Activated CD4-positive, alpha-beta T cell treated with anti-CD3 and anti-CD28 coated beads for 36 hours (primary cell): ENCODE results near the gene PRIMPOL. TPM values are rescaled to one million over a fixed set of nuclear protein-coding genes. Genes with fewer than 3 reads are reported as not detected.

ENCODE experiments used
- ATAC-seq: fragments of 200-7000 bp; cut with Tn5 transposase; one replicate; pipeline ENCODE4 v1.10.0; 2021; ENCODE audit warnings: mild to moderate bottlenecking, moderate library complexity
- CTCF ChIA-PET: fragments of 350-600 bp; sonication (Branson Sonifier 250); formaldehyde crosslinking; loops from one replicate; lab custom pipeline; 2021; ENCODE audit warnings: antibody characterized with exemption; lab: Charles Lee
- POLR2A ChIA-PET: fragments of 350-600 bp; sonication (Branson Sonifier 250); formaldehyde crosslinking; loops from one replicate; lab custom pipeline; 2021; ENCODE audit warnings: antibody characterized with exemption, inconsistent platforms; lab: Charles Lee
- DNase-seq: peaks from one replicate; pipeline ENCODE4 v3.0.0-alpha.2; 2020
- H3K27ac Mint-ChIP-seq: one replicate; pipeline ENCODE4 v1.8.0; 2021; ENCODE audit warnings: mixed read lengths
- H3K27me3 Mint-ChIP-seq: one replicate; pipeline ENCODE4 v1.8.0; 2021; ENCODE audit warnings: mixed read lengths
- H3K36me3 Mint-ChIP-seq: one replicate; pipeline ENCODE4 v1.8.0; 2021; ENCODE audit warnings: low read depth, mixed read lengths
- H3K4me1 Mint-ChIP-seq: one replicate; pipeline ENCODE4 v1.8.0; 2021; ENCODE audit warnings: mixed read lengths
- H3K4me3 Mint-ChIP-seq: one replicate; pipeline ENCODE4 v1.8.0; 2021; ENCODE audit warnings: mild to moderate bottlenecking, moderate library complexity, mixed read lengths
- H3K9me3 Mint-ChIP-seq: one replicate; pipeline ENCODE4 v1.8.0; 2021; ENCODE audit warnings: low read depth, mixed read lengths
- intact Hi-C, 2 experiments: fragments of 100-400 bp; cut with DNase I in 1 of 2; cut with micrococcal nuclease in 1 of 2; formaldehyde crosslinking; loops; one replicate each; pipeline versions ENCODE4 v1.14.2 to v1.15.1; 2022 to 2024; cut with DNase I, micrococcal nuclease
- total RNA-seq, 2 experiments: library from RNA; stranded (reverse); gene quantifications; one replicate each; pipeline ENCODE4 v1.2.3, GENCODE V29; 2021

PRIMPOL gene
- total RNA-seq, 2 experiments from 2014 or later: 20.4 to 24.3 TPM

DNA sequence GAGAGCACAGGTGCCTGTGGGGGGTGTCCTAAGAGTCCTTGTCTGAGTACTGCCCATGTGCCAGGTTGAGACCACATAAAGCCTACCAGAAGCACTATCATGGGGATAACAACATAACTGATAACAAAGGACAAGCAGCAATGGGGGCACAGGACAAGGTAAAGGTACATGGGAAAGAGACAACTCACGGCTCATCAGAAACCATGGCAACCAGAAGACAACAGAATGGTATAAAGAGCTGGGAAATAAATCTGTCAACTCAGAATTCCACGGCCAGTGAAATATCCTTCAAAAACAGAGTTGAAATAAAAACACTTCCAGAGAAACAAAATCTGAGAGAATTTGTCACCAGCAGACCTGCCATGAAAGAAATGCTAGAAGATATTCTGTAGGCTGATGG, 64.3 kb downstream of the PRIMPOL start:
- ATAC-seq: no peak
- Mint-ChIP-seq H3K4me3 (no peak overlapping the region), H3K27me3 (no peaks in the 10 kb centered on the region), H3K9me3 (no peaks in the 10 kb centered on the region), H3K36me3 (peaks cover 61% of the 10 kb centered on the region), H3K27ac (no peak overlapping the region), H3K4me1 (no peaks in the 10 kb centered on the region)
- CTCF ChIA-PET: interaction anchor here (0.8 to 1.7 kb wide), 4 partner anchors 10 to 463 kb away, joined by 3 to 5 read pairs (median 3); no protein-coding TSS in a partner anchor
- no peak for DNase-seq
- POLR2A ChIA-PET: interaction anchor here (0.6 kb wide), 1 partner anchor 716 kb away, joined by 3 read pairs; no protein-coding TSS in a partner anchor
- intact Hi-C loops: no loop called here

DNA sequence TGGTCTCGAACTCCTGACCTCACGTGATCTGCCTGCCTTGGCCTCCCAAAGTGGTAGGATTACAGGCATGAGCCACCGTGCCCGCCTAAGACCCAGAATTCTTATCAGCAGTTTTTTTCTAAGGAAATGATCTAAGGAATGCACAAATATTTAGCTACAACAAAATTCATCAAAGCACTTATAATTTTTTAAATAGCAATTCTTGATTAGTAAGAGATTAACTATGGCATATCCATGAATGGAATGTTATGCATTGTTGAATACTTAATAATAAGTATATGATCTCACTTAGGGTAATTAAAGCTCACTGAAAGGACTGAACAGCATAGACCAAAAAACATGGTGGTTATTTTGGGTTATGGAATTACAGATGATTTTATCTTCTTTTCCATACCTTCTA, 66.0 kb downstream of the PRIMPOL start:
- Mint-ChIP-seq H3K27me3 (no peaks in the 10 kb centered on the region), H3K9me3 (no peaks in the 10 kb centered on the region), H3K27ac (no peak overlapping the region), H3K36me3 (peaks cover 62% of the 10 kb centered on the region), H3K4me3 (no peak overlapping the region), H3K4me1 (no peaks in the 10 kb centered on the region)
- DNase-seq (no peak), ATAC-seq (no peak)
- intact Hi-C loops: no loop called here
- ChIA-PET CTCF (no interaction called here), POLR2A (no interaction called here)

DNA sequence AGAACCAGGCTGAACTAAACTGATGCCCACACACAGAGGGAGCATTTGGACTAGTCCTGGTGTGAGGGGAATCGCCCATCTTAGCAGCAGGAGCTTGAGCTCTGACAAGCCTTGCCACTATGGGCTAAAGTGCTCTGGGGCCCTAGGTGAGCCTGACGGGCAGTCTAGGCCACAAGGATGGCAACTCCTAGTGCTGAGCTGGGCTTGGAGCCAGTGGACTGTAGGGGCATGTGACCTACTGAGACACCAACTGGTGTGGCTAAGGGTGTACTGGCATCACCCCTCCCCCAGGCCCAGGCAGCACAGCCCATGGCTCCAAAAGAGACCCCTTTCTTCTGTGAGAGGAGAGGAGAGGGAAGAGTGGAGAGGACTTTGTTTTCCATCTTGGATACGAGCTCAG, 69.9 kb downstream of the PRIMPOL start:
- no peaks in the 10 kb centered on the region for H3K27me3 Mint-ChIP-seq
- no peak overlapping the region for H3K27ac Mint-ChIP-seq
- ChIA-PET POLR2A (interaction anchor here (1.3 kb wide), 1 partner anchor 245 kb away, joined by 3 read pairs; the partner anchor contains the start of gene IRF2), CTCF (interaction anchor here (1.5 kb wide), 1 partner anchor 10 kb away, joined by 5 read pairs; no protein-coding TSS in a partner anchor)
- ATAC-seq (no peak), DNase-seq (no peak)
- H3K36me3 Mint-ChIP-seq: peaks cover 79% of the 10 kb centered on the region
- H3K4me3 Mint-ChIP-seq: no peak overlapping the region
- H3K9me3 Mint-ChIP-seq: peaks cover 7% of the 10 kb centered on the region
- intact Hi-C loops: no loop called here
- H3K4me1 Mint-ChIP-seq: peaks cover 4% of the 10 kb centered on the region

DNA sequence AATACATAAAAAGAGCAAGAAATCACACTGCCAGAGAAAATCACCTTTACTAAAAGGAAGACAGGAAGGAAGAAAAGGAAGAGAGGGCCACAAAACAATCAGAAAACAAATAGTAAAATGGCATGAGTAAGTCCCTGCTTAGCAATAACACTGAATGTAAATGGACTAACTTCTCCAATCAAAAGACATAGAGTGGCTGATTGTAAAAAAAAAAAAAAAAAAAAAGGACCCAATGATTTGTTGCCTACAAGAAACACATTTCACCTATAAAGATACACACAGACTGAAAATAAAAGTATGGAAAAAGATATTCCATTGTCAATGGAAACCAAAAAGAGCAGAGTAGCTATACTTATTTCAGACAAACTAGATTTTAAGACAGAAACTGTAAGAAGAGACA, 71.7 kb downstream of the PRIMPOL start:
- H3K36me3 Mint-ChIP-seq: peaks cover 84% of the 10 kb centered on the region
- ChIA-PET CTCF (interaction anchor here (1.7 kb wide), 1 partner anchor 13 kb away, joined by 6 read pairs; the partner anchor contains the start of gene CENPU), POLR2A (interaction anchor here (0.7 kb wide), 1 partner anchor 787 kb away, joined by 3 read pairs; no protein-coding TSS in a partner anchor)
- H3K4me3 Mint-ChIP-seq: no peak overlapping the region
- ATAC-seq: no peak
- DNase-seq: no peak
- H3K27ac Mint-ChIP-seq: no peak overlapping the region
- intact Hi-C loops: no loop called here
- no peaks in the 10 kb centered on the region for H3K27me3 Mint-ChIP-seq
- H3K4me1 Mint-ChIP-seq: peaks cover 4% of the 10 kb centered on the region
- H3K9me3 Mint-ChIP-seq: peaks cover 7% of the 10 kb centered on the region

DNA sequence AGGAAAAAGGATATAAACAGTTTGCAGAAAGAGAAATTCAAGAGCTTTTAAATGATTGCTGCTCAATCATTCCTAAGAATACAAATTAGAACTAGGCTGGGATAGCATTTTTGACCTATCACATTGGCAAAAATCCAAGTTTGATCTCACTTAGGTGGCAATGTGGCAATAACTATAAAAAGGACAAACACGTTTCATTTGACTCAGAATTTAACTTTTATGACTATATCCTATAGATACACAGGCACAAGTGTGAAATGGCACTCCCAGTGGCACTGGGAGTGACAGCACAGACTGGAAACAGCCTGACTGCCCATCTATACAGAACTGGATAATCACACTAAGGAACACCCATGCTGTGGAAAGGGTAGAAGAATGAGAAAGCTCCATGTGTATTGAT, 73.3 kb downstream of the PRIMPOL start:
- intact Hi-C loops: no loop called here
- Mint-ChIP-seq H3K4me3 (no peak overlapping the region), H3K36me3 (peaks cover 84% of the 10 kb centered on the region), H3K27ac (no peak overlapping the region), H3K9me3 (peaks cover 7% of the 10 kb centered on the region), H3K27me3 (no peaks in the 10 kb centered on the region), H3K4me1 (peaks cover 4% of the 10 kb centered on the region)
- ATAC-seq: peak; percentile 72
- CTCF ChIA-PET: interaction anchor here (0.7 to 1.7 kb wide), 7 partner anchors 8 to 331 kb away, joined by 3 to 6 read pairs (median 3); partner anchors contain the start of gene CENPU
- POLR2A ChIA-PET: interaction anchor here (0.7 to 1.3 kb wide), 2 partner anchors 12 to 23 kb away, joined by 3 to 4 read pairs; no protein-coding TSS in a partner anchor
- DNase-seq: no peak

DNA sequence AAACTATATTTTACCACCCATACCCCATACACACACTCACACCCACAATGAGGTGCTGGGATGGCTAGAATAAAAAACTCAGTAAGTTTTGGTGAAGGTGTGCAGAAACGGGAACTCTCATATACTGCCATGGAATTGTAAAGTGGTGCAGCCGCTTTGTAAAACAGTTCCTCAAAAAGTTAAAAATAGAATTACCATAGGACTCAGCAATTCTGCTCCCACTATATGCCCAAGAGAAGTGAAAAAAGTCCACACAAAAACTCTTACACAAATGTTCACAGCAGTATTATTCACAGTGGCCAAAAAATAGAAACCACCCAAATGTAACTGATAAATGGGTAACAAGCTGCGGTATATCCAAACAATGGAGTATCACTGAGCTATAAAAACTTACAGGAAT, 77.9 kb downstream of the PRIMPOL start:
- no peaks in the 10 kb centered on the region for H3K9me3 Mint-ChIP-seq
- H3K4me1 Mint-ChIP-seq: peaks cover 11% of the 10 kb centered on the region
- no peak overlapping the region for H3K27ac Mint-ChIP-seq
- ChIA-PET CTCF (interaction anchor here (0.9 kb wide), 1 partner anchor 37 kb away, joined by 3 read pairs; no protein-coding TSS in a partner anchor), POLR2A (no interaction called here)
- DNase-seq: no peak
- H3K27me3 Mint-ChIP-seq: no peaks in the 10 kb centered on the region
- intact Hi-C loops: no loop called here
- peaks cover 75% of the 10 kb centered on the region for H3K36me3 Mint-ChIP-seq
- H3K4me3 Mint-ChIP-seq: no peak overlapping the region
- no peak for ATAC-seq

DNA sequence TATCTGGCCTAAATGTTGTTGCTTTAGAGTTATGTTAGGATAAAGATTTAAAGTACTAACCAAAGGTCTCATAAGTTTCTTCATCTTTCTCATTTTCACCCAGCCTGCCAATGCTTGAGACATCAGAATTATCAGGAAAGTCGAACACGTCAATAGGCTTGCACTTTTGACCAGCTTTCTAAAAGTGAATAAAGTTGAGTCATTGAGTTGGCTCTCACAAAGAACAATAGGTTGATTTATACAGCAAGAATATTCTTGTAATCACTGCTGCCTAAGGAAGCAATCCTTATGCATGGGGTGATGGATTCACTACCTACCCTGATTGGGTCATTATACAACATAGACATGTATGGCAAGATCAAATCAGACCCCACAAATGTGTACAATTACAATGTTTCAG, 79.3 kb downstream of the PRIMPOL start:
- CTCF ChIA-PET: interaction anchor here (0.6 to 1.7 kb wide), 3 partner anchors 9 to 467 kb away, joined by 3 to 5 read pairs (median 5); no protein-coding TSS in a partner anchor
- intact Hi-C loops: no loop called here
- H3K4me1 Mint-ChIP-seq: peaks cover 18% of the 10 kb centered on the region
- no peaks in the 10 kb centered on the region for H3K9me3 Mint-ChIP-seq
- peaks cover 66% of the 10 kb centered on the region for H3K36me3 Mint-ChIP-seq
- no peak overlapping the region for H3K4me3 Mint-ChIP-seq
- no peak overlapping the region for H3K27ac Mint-ChIP-seq
- POLR2A ChIA-PET: no interaction called here
- H3K27me3 Mint-ChIP-seq: no peaks in the 10 kb centered on the region
- ATAC-seq (no peak), DNase-seq (no peak)

DNA sequence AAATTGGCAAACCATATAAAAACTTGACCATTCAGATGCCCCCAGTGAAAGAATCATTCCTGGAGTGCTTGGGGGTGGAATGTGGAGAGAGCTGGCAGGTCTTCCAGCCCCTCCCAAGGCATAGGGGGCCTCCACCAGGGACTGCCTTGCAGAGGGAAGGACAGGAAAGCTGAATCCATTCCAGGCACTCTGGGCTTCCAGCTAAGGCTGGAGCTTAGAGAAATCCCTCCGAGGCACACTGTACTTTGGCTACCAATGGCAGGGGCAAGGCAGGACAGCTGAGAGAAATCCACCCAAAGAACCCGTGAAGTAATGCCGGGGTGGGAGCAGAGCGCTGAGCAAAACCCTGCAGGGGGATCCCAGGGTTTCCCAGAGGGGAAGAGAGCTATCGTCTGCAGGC, 80.4 kb downstream of the PRIMPOL start:
- no peaks in the 10 kb centered on the region for H3K9me3 Mint-ChIP-seq
- peaks cover 55% of the 10 kb centered on the region for H3K36me3 Mint-ChIP-seq
- intact Hi-C loops: loop anchor here (5.0 to 10.0 kb wide), 6 partner anchors 92 to 1285 kb away; partner anchors contain the start of genes CDKN2AIP (in 1 of the 2) and IRF2 (in 1 of the 2)
- no peak for DNase-seq
- no peak for ATAC-seq
- no peaks in the 10 kb centered on the region for H3K27me3 Mint-ChIP-seq
- ChIA-PET POLR2A (no interaction called here), CTCF (interaction anchor here (1.2 to 1.7 kb wide), 3 partner anchors 10 to 466 kb away, joined by 3 to 5 read pairs (median 5); no protein-coding TSS in a partner anchor)
- no peak overlapping the region for H3K4me3 Mint-ChIP-seq
- peaks cover 24% of the 10 kb centered on the region for H3K4me1 Mint-ChIP-seq
- no peak overlapping the region for H3K27ac Mint-ChIP-seq

DNA sequence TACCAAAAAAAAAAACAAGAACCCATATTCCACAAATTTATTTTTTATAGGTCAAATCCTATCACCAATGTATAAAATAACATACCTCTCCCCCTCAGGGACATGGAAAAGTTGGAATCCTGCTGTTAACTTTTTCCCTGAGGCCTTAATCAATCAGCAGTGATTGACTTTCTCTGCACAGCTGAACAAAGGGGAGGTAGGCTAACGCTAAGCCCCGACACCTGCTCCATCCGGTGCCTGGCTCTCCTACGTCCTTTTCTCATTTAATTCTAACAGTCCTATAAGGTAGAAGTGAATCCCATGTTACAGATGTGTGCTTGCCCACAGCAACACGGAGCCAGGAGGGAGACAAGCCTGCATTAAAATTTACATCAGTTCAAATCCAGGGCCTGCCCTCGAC, 81.5 kb downstream of the PRIMPOL start:
- Mint-ChIP-seq H3K9me3 (no peaks in the 10 kb centered on the region), H3K36me3 (peaks cover 49% of the 10 kb centered on the region)

DNA sequence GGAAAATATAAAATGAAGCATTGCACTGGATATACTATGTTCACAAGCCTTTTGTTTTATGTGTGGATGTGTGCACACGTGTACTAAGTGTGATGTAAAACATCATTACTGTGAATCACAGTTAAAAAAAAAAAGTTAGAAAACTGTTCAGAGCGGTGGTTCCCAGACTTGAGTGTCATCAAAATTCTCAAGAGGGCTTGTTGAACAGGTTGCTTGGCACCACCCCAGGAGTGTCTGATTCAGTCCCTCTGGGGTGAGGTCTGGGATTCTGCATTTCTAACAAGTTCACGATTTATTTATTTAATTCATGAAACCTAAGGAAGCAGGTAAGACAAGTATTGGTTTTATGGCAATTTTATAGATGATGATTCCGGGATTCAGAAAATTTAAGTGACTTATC, 82.6 kb downstream of the PRIMPOL start:
- intact Hi-C loops: loop anchor here (5.0 to 10.0 kb wide), 6 partner anchors 90 to 1287 kb away; partner anchors contain the start of genes CDKN2AIP (in 1 of the 2) and IRF2 (in 1 of the 2)
- POLR2A ChIA-PET: interaction anchor here (0.7 to 2.8 kb wide), 4 partner anchors 83 to 476 kb away, joined by 3 to 15 read pairs (median 4); partner anchors contain the start of genes CASP3, IRF2 and PRIMPOL
- CTCF ChIA-PET: no interaction called here
- H3K36me3 Mint-ChIP-seq: peaks cover 41% of the 10 kb centered on the region
- H3K9me3 Mint-ChIP-seq: no peaks in the 10 kb centered on the region
- ATAC-seq (no peak), DNase-seq (peak; percentile 35)
- peaks cover 24% of the 10 kb centered on the region for H3K4me1 Mint-ChIP-seq
- no peaks in the 10 kb centered on the region for H3K27me3 Mint-ChIP-seq
- H3K27ac Mint-ChIP-seq: peak overlapping the region; percentile 37
- H3K4me3 Mint-ChIP-seq: peak overlapping the region; percentile 98

More for the DNA sequence above, 81.5 kb downstream of the PRIMPOL start:
- ChIA-PET POLR2A (interaction anchor here (0.7 to 0.9 kb wide), 3 partner anchors 113 to 477 kb away, joined by 3 to 8 read pairs (median 7); no protein-coding TSS in a partner anchor), CTCF (interaction anchor here (1.2 kb wide), 2 partner anchors 9 to 467 kb away, joined by 3 read pairs; no protein-coding TSS in a partner anchor)
- no peak overlapping the region for H3K27ac Mint-ChIP-seq
- no peak overlapping the region for H3K4me3 Mint-ChIP-seq
- no peaks in the 10 kb centered on the region for H3K27me3 Mint-ChIP-seq
- intact Hi-C loops: loop anchor here (5.0 to 10.0 kb wide), 6 partner anchors 91 to 1286 kb away; partner anchors contain the start of genes CDKN2AIP (in 1 of the 2) and IRF2 (in 1 of the 2)
- peaks cover 24% of the 10 kb centered on the region for H3K4me1 Mint-ChIP-seq
- DNase-seq (no peak), ATAC-seq (no peak)
